Stimulated activated CD4-positive, alpha-beta T cell treated with anti-CD3 and anti-CD28 coated beads, Interleukin-4, amount 100 ng/mL, for 48 hours (primary cell): Measurements from ENCODE around the gene AKIRIN2.

Source experiments
- DNase-seq, 2 donors: peaks; one replicate each; pipeline ENCODE4 v3.0.0-alpha.2; 2020; ENCODE audit warnings: low read depth in 2 of 2

The AKIRIN2 gene

DNA sequence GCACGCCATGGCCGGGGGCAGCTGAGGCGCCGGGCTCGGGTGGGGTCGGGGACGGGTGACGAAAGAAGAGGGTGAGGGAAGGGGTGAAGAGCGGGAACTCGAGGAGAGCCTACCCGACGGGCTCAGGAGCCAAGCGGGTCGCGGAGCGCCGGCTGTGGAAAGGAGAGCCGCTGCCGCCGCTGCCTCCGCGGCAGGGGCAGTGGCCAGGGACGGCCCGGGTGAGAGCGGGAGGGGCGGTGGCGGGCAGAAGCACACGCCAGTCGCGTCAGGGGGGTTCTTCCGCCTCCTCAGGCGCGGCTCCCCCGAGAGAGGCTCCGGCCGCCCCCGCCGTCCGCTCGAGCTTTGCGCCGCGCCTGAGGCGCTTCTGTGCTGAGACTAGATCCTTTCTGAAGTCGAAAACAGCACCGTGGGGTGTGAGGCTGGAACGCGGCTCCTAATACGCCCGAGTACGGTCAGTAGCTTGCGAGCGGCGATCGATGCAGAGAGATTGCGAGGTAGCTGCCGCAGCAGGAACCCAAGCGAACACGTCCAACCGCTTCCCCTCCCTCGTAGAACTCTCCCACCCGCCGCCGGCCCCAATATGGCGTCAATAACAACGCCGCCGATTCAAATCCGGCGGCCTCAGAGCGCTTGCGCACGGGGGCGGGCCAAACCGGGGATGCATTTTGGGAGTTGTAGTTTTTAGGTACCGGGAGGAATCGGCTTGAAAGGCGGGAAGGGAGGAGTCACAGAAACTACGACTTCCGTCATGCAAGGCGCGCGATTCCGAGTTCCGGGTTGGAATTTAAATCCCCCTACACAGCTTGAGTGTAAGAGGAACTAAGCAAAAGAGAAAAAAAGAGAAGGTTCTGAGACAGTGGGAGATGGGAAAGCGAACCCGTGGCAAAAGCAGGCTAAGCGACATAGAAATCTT, at the start of gene AKIRIN2:
AKIRIN2 (minus strand) TSS at position 558 of the 913 bp plus-strand sequence; CDS start at position 9, 549 bp downstream.
- peak; percentile 93 to 95 for DNase-seq

DNA sequence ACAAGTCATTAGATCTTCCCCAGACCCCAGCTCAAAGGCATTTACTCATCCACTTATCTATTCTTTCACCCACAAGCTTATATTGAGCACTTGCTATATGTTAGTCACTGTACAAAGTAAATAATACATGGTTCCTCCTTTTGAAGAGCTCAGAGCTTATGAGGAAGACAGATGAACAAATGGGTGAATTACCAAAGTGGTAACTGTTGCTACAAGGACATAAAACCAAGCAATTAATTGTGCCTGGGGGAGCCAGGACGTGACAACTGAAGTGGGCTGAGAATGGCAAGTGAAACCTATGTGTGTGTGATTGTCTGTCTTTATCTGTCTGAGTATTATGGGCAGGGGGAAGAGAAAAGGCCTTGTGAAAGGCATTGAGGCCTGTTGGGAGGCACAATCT, 45.6 kb upstream of the AKIRIN2 start:
- no peak for DNase-seq

DNA sequence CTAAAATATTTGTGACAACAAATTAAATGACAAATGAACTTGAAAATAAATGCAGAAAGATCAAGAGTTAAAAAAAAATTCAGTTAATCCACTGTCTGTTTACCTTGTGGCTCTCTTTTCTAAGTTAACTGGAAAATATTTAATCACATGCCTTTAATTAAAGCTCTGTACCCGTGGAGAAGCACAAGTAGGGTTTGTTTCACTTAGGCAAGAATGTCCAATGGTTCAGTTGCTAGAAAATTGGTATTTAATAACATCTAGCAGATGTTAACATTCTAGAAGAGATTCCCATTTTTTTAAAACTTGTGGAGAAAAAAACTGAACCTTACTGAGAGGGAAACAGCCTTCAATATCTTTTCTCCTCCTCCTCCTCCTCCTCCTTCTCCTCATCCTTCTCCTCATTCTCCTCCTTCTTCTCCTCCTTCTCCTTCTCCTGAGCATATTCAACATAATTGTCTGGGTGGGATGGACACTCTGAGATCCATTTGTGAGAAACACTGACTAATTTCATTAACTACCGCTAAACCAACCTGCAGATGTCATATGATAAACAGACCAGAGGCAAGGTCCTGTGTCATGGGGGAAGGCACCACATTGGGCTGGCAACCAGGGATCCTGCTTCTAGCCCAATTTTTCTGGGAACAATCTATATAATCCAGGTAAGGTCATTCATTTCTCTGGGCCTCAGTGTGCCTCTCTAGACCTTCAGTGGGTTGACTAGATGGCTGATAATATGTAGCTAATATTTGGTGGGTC, 44.1 kb upstream of the AKIRIN2 start:
- no peak for DNase-seq

DNA sequence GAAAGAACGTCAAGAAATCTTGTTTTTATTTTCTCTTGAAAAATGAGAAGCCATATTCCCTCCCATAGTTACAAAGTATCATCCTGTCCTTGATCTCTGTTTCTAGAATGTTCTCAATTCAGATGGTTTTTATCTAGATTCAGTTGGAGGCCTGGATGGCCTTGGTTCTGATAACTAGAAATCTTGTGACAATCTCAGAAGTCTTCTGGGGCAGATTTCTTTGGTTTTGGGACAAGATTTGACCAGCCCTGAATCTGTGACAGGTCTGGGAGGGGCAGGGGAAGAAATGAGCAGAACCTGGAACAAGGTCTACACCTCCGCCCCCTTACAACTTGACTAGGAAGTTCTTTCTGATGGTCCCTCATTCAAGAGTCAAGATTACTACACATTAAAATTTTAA, 41.4 kb upstream of the AKIRIN2 start:
- DNase-seq: no peak

DNA sequence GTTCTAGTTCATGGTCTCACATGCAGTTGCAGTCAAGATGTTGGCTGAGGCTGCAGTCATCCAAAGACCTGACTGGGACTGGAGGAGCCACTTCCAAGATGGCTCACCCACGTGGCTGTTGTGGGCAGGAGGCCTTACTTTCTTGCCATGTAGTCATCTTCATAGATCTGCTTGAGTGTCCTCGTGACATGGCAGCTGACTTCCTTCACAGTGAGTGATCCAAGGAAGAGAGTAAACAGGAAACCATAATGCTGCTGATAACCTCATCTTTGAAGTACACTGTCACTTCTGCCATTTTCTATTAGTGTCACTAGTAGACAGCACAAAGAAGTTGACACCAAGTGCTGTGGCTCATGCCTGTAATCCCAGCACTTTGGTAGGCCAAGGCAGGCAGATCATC, 40.1 kb upstream of the AKIRIN2 start:
- DNase-seq: peak; percentile 28 to 44

DNA sequence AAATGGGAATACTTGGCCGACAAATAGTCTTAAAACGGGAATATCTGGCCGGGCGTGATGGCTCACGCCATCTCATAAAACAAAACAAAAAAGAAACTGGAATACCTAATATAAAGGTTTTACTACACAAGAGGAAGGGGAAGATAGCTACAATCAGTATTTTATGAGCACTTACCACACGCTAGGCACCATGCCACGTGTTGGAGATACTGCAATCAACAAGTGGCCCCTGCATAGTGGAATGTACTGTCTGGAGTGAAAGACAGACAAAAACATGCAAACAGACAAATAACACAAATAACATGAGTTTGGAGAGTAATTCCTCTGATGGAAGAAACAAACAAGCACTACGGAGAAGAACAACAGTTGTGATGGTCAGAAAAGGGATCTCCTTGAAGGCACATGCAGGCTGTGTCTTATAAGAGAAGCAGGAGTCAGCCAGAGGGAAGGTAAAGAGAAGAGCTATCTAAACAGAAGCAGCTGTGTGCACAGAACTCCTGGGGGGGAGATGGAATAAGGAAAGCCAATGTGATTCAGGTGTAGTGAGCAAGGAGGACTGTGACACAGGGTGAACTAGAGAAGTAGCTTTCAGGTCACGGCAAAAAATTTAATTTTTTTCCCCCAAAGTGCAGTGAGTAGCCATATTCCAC, 39.1 kb upstream of the AKIRIN2 start:
- no peak for DNase-seq

DNA sequence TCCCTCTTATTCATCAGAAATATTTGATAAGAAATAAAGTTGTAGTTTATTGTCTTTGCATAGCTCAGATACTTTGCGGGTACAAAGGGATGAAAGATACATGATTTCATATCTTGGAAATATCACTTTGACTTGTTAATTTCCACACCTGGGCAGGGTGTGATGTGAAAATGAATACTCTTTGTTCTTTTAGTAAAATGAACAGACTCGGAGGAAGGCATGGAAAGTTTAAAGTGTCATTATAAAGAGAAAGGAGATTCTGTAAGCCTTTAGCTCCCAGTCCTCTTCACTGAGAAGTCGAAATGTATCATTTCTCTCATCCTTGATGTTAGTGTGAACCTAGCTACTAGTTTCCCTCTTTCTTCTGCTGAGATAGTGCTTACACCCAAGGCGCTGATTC, 36.7 kb upstream of the AKIRIN2 start:
- no peak for DNase-seq

DNA sequence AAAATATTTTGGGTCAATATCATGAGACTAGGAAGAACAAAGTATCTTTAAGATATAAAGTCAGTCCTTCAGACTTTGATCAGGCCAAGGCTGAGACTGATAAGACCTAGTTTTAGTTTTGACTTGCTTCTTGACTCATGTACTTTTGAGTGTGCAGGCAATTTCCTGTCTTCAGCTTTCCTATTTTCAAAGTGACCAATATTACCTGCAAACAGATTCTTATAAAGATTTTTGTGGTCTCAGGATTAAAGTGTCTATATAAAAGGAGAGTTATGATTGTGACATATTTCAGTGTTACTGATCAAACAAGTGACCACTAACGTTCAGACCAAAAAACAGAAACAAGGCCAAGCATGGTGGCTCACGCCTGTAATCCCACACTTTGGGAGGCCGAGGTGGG, 36.0 kb upstream of the AKIRIN2 start:
- no peak for DNase-seq

DNA sequence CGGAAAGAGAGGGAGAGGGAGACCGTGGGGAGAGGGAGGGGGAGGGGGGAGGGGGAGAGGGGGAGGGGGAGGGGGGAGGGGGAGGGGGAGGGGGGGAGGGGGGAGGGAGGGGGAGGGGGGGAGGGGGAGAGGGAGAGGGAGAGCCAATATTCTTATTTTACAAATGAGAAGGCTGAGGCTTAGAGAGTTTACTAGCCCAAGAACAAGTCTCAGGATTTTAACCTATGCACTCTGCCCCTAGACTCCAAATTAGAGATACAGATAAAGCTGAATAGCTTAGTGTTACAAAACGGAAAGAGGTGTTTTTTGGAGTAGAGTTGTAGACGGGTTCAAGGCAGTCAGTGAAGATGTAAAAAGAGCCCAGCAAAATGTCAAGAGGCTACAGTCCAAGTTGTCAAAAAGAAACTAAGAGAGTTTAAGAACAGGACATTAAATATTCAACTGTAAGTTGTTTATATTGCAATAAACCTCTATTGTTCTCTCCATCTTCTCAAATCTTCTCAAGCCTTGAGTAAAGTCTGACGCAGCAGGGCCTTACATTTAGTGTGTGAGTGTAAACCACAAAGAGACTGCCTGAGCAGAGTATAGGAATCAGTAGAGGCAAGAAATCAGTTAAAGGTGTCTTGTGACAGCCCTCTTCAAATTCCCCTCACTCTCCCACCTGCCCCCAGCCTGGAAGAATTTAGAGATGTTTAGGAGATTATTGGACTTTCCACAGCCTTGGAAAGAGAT, 34.9 kb upstream of the AKIRIN2 start:
- DNase-seq: no peak

DNA sequence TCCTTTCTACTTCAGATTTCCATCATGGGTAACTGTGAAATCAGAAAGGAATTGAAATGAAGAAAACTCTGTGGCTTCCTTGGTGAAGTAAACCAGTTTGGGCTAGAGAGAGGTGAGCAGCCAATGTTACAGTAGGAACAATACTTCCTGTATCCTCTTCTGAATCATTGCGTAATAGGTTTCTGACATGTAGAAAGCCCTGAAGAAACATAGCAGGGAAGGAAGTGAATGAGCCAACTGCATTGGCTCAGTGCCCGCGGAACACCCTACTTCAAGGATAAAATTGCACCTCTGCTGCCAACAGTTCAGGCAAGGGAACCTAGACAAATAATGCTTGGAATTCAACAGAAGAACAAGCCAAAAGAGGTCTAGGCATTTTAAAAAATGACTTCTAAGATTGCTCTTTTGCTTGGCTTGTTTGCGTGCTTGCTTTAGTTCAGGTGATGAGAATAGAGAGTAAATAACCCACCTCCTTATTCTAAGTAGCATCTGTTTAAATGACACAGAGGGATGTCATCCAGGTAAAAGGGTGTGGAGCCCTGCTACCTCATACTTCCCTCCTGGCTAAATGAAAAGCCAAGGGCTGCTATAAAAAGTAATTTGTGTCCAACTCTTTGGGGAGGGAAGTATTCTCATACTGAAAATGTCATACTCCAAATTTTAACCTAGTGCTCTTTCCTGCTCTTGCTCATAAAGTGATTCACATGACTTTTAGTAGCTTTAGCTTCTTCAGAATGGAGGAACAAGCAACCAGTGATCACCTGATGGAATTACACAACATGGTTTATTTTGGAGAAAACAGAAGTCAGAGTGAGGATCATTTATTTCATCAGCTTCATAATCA, 30.0 kb upstream of the AKIRIN2 start:
- DNase-seq: no peak

DNA sequence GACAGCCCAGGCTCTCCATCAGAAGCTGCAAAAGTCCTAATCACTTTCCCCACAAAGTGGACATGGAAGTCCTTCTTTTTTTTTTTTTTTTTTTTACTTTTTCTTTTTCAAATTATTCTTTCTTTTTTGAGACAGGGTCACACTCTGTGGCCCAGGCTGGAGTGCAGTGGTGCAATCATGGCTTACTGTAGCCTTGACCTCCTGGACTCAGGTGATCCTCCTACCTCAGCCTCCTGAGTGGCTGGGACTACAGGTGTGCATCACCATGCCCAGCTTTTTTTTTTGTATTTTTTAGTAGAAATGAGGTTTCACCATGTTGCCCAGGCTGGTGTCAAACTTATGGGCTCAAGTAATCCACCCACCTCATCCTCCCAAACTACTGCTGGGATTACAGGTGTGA, 29.0 kb upstream of the AKIRIN2 start:
- DNase-seq: no peak

DNA sequence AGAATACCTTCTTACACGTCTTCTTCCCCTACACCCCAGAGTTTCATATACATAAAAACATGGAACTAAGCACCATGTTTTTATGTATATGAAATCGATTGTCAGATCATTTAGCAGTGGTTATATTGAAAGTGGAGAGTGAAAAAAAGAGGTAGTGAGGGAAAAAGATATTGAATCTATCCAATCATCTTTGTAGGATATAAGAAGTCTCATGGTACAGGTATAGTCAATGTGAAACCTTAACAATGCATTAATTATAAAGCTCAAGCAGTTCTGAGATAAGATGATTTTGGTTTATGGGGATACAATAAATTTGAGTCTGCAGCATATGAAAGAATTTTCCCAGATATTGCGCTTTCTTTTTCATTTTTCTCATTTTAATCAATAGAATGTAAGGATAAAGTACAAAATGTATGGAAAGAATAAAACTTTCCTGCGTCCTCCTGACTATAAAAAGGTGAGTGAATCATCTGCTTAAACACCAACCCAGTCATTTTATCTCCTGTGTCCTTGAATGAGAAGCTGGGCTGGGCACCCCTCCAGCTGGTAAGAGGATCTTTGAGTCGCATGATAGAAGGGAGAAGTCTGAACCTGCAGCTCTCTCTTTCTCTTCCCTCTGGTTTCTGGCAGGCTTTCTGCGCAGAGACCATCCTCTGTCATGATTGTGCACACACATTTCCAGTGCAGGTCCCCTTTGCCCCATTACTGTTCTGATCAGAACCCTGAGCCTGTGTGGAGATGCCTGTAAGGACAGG, 28.1 kb upstream of the AKIRIN2 start:
- no peak for DNase-seq

DNA sequence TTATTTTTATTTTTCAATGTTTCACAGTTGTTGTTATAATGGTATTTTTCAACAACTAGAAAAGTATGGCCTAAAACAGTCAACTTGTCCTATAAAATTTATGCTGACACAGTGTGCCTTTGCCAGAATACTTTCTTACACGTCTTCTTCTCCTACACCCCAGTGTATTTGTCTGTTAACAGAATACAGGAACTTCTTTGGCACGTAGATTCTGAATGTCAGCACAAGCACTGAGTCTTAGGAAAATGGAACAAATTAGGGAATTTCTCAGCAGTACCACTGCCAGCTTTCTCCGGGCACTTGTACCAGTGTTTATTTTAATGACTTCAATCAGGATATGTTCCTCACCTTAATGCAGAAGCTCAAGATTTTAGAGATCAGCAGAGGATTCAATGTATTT, 26.7 kb upstream of the AKIRIN2 start:
- no peak for DNase-seq

DNA sequence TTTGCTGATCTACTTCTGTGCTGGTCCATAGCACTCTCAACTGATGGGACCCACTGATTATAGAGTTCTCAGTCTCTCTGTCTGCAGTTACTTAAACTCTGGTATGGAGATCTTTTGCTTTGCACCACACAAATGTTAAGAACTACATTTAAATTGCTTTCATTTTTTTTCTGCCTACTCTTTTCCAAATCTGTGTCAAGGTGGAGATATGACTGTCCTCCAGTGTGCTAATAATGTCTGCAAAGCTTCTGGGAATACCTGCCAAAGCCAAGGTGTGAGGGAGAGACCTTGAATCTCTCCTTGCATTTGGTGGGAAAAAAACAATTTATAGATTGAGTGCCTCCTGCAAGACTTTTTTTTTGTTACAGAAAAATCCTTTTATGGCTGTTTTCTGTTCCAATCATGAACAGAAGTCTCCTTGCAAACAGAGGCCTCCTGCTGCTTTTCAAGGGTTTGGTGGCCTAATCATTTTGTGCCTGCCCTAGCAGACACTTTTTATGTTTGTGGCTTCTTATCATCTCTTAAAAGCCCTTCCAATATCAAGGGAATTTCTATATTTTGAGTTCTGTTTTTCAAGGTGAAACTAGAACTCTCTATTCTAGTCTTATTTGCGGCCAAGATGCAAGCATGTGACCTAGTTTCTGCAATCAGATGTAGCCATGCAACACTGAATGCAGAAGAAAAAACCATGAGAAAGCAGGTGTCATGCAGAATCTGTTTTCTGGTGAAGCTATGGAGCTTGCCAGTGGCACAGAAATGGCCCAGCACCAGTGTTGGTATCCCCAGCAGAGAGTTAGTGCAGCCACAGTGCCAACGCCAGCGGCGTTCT, 23.2 kb upstream of the AKIRIN2 start:
- no peak for DNase-seq

DNA sequence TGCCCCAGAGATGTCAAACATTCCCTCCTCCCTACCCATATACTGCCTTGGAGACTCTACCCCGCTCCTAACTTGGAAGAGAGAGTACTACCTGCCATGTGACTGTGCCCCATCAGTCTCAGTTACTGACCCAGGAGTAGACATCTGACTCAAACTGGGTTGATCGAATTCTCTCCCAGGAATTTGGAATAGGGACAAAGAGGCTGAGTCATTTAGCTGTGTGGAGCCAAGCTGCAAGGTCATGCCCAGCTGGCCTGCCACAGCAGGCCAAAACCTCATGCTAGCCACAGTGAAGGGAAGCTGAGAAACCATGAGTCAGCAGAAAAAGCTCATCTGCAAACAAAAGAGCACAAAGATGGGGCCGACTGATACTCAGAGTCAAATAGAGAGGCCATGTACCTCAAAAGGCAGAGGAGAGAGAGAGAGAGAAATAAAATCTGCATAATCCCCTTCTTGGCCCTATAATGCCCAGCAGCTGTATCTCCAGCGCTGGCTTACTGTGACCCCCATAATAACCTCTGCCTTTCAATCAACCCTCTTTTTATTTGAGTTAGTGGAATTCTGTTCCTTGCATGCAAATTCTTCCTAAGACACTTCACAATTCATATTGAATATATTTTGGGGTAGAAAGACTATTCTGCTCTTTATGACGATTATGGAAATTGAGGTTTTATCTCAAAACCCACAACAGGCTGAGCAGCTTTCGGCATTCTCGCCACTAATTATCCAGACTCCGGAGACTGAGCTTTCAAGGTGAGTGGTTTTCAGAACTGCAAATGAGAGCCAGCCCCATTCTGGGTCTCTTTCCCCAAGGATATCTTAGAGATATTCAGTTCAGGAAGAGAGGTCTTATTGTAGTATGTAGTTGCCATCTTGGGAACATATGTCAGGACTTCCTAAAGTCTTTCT, 21.4 kb upstream of the AKIRIN2 start:
- no peak for DNase-seq

DNA sequence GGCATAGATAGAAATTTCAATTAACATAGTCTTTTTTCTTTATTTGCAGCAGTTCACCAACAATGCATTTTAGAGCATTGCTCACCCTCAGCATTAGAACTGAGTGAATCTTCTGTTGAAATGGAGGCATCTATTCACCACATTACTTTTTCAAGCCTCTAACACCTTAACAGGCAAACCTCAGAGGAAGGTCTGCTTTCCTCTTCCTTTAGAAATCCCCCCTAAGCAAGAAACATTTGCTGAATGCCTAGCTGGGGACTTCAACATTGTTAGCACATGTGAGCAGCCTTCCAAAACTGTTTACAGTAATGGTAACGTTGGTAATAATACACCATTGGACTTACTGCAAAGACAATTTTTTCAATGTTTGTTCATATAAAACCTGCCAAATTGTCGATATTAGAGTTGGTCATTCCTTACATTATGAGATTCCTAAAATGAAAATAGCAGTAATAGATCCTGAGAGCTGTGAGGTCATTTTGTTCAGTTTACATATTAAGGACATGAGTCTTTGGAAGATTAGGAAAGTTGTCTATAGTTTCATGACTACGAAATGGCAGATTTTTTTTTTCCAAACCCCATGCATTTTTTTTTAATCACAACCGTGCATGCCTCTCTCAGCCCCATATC, 20.6 kb upstream of the AKIRIN2 start:
- DNase-seq: no peak

DNA sequence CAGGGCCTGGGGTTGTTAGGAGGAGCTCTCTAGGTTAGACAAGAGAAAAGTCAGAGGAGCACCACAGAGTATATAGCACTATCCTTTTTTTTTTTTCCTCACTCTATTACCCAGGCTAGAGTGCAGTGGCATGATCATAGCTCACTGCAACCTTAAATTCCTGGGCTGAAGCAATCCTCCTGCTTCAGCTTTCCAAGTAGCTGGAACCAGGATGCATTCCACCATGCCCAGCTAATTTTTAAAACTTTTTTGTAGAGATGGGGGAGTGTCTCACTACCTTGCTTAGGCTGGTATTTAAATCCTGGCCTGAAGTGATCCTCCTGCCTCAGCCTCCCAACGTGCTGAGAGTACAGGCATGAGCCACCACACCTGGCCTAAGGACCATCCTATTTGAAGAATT, 19.3 kb upstream of the AKIRIN2 start:
- no peak for DNase-seq
